Measurements from ENCODE around the gene DOCK7.
"Not testable (repeated sequence)": the region's sequence is repeated elsewhere in the genome, so short reads cannot be mapped to it uniquely, and the experiment has no call there.

Gene DOCK7

DNA sequence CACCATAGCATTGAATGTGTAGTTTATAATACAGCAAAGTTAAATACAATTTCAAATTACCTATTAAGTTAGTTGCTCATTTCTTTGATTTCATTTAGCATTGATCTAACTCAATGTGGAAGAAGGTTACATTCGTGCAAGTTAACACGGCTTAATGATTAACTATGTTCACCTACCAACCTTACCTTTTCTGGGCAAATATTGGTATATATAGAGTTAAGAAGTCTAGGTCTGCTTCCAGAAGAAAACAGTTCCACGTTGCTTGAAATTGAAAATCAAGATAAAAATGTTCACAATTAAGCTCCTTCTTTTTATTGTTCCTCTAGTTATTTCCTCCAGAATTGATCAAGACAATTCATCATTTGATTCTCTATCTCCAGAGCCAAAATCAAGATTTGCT lies 90.9 kb downstream of the DOCK7 start, which contains the start of gene ANGPTL3:
TSS of gene ANGPTL3 (plus strand) at position 240 of the 400 bp plus-strand sequence. CDS start at position 287, 47 bp downstream.
- no peak for DNase-seq

DNA sequence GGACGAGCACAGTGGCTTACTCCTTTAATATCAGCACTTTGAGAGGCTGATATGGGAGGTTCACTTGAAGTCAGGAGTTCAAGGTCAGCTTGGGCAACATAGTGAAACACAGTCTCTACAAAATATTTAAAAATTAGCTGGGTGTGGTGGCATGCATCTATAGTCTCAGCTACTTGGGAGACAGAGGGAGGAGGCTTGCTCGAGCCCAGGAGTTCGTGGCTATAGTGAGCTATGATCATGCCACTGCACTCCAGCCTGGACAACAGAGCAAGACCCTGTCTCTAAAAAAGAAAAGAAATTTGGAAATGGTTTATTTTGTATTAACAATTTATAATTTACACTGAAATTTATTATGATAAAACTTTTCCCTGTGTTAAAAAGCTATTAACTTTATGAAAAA lies 92.5 kb downstream of the DOCK7 start:
- no peak for DNase-seq

DNA sequence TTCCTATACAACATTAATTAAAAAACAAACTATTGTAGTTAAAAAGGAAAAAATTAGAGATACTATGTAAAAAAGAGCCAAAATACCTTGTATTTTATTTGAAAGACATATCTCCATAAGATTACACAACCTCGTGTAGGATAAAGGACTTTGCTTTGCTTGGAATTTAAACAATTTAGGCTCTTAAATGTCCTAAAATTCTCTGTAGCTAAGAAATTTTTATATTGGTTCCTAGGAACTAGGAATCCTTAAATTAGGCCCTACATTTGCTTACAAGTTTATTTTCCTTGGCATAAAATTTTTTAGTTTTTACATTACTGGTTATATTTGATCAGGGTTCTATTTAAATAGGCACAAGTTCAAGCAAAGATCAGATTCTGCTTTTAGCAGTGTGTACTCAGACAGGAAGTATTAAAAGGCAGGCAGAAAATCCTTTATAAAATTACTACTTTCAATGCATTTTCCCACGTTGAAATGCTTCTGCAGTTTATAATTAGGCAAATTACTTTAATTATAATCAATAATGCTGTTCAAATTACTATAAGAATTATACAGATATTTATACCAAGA lies 94.3 kb downstream of the DOCK7 start:
- DNase-seq = no peak

DNA sequence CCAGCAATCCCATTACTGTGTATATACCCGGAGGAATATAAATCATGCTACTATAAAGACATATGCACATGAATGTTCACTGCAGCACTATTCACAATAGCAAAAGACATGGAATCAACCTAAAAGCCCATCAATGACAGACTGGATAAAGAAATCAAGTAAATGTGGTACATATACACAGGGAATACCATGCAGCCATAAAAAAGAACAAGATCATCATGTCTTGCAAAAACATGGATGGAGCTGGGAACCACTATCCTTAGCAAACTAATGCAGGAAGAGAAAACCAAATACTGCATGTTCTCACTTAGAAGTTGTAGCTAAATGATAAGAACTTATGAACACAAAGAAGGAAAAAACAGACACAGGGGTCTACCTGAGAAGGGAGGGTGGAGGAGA lies 97.2 kb downstream of the DOCK7 start:
- no peak for DNase-seq

DNA sequence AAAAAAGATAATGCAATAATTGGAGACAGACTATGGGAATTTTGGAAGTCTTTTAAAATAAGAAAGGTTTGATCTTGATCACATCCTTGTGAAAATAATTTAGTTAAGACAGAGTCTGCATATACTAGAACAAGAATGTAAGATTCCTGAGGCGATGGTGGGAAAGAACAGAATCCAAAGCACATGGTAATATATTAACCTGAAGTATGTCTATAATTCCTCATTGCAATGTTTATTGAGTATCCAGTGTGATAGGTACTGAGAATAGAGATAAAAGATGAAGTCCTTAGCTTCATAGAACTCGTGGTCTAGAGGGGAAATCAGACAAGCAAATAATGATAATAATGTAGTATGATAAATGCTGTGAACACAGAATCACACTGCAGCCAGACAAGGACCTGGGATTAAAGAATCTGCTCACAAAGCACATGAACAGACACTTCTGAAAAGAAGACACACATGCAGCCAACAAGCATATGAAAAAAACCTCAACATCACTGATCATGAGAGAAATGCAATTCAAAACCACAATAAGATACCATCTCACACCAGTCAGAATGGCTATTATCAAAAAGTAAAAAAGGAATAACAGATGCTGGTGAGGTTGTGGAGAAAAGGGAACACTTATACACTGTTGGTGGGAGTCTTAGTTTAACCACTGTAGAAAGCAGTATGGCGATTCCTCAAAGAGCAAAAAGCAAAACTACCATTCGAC lies 97.8 kb downstream of the DOCK7 start:
- no peak for DNase-seq

DNA sequence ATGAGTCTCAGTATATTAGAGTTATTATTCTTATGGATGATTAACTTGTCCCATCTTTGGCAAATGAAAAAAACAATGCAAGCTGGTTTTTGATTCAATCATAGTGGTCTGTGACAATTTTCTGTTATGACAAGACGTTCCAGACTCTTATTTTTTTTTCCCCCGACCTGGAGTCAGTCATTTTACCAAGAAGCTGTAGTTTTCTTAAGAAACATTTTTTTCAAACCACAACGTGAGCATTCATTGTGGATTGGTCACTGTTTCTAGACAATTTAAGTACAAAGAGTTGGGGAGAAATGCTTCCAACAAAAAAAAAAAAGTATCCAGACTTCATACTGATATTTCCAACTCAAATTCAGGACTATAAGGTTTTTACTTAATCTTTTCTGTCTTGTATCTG lies 98.9 kb downstream of the DOCK7 start:
- DNase-seq = no peak

DNA sequence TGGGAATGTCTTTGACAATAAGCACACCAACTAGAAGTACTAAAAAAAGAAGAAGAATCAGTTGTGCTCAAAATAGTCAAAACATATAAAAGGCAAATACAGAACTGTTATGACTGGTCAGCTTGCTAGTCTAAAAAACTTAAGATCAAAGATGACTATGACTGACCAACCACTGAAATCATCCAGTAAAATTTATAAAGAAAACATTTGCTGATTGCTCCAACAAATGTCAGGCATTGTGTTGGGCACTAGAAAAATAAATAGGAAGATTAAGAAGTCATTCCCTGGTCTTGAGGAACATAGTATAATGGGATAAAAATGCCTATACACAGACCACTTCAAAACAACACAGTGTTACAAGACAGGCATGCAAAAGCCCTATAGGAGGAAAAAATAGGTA lies 100.2 kb downstream of the DOCK7 start:
- DNase-seq = no peak

DNA sequence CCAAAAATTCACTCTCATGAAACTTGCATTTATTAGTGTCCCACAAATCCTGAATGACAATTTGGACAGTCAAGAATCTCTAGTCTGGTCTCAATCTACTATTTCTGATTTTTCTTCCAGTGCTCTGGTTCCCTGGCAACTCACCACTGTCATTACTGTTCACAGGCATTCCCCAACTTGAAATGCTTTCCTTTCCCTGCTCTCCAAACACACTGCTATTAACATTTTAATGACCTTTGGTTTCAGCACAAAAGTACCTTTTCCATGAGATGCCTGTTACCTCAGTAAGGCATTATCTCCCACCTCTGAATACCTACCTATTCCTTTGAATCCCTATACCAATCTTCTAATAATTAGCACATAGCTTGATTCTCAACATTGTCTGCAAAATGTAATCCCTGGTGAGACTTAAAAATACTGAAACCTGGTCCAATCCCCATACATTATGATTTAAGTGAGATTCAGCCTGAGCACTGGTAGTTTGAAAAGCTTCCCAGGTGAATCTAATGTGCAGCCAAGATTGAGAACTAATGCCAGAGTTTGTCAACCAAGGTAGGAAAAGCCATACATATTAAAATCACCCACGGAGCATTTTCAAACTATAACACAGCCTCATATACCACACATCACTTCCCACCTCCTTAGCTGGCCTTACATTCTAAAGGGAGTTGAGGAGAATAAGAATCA lies 102.6 kb downstream of the DOCK7 start:
- no peak for DNase-seq

DNA sequence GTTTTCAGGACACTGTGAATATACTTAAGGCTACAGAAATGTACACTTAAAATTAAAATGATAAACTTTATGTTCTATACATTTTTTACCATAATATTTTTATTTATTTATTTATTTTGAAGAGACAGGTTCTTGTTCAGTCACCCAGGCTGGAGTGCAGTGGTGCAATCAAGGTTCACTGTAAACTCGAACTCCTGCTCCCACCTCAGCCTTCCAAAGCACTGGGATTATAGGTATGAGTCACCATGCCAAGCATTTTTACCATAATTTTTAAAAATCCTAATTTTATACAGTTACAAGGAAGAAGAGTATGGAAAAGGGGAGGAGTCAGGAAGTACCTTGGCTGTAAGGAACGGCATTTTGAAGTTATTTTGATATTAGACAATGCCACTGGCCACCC lies 114.5 kb downstream of the DOCK7 start:
- no peak for DNase-seq

DNA sequence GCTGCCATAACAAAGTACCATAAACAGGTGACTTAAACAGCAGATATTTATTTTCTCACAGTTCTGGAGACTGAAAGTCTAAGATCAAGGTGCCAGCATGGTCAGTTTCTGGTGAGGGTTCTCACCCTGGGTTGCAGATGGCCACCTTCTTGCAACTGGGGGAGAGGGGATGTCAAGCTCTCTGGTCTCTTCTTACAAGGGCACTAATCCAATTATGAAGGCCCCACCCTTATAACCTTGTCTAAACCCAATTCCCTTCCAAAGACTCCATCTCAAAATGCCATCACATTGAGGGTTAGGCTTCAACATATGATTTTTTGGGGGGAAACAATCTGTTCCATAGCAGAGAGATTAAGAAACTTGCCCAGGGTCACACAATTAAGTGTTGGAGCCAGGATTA lies 115.7 kb downstream of the DOCK7 start:
- DNase-seq = no peak

DNA sequence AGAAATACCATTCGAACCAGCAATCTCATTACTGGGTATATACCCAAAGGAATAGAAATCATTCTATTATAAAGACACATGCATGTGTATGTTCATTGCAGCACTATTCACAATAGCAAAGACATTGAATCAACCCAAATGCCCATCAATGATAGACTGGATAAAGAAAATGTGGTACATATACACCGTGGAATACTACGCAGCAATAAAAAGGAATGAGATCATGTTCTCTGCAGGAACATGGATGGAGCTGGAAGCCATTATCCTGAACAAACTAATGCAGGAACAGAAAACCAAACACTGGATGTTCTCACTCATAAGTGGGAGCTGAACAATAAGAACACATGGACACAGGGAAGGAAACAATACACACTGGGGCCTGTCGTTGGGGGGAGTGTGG lies 116.7 kb downstream of the DOCK7 start:
- not testable (repeated sequence) for DNase-seq

DNA sequence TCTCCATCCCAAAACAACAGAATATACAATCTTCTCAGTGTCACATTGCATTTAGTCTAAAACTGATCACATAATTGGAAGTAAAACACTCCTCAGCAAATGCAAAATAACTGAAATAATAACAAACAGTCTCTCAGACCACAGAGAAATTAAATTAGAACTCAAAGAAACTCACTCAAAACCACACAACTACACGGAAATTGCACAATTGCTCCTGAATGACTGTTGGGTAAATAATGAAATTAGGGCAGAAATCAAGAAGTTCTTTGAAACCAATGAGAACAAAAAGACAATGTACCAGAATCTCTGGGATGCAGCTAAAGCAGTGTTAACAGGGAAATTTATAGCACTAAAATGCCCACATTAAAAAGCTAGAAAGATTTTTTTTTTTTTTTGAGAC lies 120.3 kb downstream of the DOCK7 start:
- DNase-seq = not testable (repeated sequence)

DNA sequence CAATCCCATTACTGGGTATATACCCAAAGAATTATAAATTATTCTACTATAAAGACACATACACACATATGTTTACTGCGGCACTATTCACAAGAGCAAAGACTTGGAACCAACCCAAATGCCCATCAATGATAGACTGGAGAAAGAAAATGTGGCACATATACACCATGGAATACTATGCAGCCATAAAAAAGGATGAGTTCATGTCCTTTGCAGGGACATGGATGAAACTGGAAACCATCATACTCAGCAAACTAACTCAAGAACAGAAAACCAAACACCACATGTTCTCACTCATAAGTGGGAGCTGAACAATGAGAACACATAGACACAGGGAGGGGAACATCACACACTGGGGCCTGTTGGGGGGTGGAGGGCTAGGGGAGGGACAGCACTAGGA lies 121.0 kb downstream of the DOCK7 start:
- not testable (repeated sequence) for DNase-seq

DNA sequence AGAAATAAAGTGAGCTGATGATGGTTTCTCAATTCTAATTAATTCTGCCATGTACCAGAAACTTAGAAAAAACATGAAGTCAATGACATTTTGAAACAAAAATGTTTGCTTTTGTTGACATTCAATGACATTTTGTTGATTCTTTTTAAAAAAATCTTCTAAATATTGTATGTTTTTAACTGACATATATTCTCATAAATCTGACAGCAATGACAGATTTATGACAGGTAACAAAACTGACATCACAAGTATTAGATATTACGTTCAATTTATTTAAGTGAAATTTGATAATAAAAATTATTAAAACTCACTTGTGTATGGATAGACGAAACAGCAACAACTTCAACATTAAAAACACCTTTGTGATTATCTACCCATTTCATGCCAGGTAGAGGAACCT lies 126.9 kb downstream of the DOCK7 start:
- DNase-seq = no peak

DNA sequence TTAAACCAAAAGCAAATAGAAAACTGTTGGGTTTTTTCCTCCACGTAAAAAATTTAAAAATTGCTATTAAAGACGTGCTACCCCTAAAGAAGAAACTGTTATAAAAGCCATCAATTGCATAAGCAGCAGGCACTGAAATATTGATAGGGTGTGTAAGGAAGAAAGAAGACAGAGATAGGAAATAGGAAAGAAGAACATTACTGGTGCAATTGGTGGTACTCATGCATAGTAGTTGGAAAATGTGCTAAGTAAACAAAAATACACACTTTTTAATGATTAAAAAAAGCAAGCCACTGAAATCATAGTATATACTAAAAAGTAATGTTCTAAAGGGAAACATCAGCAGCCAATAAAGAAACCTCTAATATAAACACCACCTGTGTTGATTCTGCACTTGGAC lies 143.6 kb downstream of the DOCK7 start:
- DNase-seq = no peak

DNA sequence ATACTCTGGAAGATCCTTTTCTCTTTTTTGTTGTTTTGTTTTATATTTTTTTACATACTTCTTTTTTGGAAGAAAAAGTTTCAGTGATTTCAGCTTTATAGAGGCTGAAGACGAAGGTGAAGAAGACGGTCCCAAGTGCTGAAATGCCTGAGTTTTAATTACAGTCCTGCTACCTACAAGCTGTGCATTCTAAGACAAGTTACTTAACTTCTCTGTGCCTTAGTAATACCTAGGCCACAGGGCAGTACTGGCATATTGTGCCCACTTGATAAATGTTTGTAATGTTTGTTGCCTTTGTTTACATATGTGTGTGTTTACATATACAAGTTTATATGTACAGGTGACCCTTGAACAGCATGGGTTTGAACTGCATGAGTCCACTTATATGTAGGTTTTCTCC lies 147.1 kb downstream of the DOCK7 start:
- no peak for DNase-seq

DNA sequence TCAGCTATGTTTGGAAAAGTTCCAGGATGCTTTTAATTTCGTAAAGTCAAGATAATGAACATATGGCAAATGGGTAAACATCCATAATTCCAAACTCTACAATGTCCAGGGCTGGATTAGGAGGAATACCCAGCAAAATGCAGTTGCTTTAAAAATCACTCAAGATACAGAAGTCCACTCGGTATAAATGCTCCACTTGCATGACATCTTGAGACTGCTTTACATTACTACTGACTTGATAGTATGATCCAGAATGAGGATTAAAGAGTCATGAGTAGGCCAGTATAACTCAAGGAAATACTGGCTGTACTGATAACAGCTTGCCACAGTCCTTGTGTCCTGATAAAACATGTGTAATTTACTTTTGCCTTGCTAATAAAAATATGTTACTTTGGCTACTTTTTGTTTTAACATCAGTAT lies 149.1 kb downstream of the DOCK7 start:
- DNase-seq = no peak

DNA sequence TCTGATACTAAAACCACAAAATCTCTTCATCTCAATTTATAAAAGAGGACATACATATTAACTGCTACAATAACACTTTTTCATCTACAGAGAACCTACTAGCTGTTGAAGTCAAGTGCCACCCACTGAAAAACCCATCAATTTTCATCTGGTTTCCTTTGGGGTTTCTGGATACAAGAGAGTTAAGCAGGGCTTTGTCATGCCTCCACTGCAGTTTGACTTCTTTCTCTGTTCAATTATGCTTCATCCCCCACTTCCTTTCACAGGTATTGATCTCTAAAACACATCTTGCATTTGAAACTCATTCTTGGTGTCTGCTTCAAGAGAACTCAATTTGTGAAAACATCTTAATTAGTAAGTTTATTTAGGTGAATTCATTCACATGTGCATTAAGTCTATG lies 151.3 kb downstream of the DOCK7 start:
- DNase-seq = no peak

DNA sequence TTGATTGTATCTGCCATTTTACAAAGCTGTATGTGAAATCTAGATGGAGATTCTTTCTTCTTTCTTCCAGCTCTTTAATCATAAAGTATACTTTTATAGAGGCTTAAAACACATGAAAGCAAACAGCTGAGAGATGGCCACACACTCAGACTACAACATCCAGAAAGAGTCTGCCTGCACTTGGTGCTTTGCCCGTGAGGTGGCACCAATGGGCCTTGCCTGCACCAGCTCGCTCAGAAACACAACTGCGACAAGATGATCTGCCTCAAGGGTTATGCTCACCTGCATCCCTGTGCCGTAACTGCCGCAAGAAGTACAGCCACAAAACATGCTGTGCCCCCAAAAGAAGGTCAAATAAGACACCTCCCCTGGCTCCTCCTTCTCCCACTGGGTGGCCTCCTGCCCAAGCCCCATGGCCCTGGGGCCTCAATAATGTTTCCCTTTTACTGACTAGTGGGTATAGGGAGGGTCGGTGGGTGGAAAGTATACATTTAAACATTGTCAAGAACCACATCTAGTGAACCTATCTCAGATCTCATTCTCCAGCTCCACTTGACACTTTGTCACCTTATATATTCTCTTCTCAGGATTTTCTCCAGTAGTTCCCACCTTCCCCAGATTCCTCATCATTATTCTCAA lies 157.6 kb downstream of the DOCK7 start:
- DNase-seq = peak; percentile 12

DNA sequence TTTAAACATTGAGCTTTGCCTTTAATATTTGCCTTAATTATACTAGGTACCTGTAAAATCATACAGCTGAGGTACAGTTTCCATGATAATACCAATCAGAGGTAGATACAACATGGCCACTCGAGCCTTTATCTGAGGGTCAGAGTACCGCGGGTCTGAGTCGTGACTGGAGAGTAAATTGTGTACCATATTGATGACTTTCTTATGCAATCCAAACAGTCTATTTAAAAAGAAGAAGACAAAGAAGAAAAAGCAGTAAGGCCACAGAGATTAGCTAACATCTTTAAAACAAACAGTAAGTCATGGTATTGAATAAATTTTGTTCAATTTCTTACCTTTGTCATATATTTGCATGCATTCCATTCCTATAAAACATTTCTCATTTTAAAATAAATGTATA lies 159.0 kb downstream of the DOCK7 start:
- no peak for DNase-seq

DNA sequence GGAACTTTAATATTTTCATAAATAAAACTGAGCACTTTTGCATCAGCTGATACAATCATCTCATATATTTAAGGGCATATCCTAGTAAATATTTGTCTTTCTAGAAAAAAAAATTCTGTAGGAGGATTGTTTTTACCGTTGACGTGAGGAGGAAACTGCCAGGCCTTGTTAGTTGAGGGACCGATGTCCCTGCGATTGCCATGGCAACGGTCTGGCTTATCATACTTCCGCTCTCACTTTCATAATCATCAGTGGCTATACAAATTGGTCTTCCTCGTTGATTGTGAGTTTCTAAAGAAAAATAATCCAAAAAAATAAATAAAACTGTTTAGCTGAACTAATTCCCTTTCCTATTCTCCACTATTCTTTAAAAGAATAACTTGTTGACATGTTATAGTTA lies 160.2 kb downstream of the DOCK7 start:
- no peak for DNase-seq

DNA sequence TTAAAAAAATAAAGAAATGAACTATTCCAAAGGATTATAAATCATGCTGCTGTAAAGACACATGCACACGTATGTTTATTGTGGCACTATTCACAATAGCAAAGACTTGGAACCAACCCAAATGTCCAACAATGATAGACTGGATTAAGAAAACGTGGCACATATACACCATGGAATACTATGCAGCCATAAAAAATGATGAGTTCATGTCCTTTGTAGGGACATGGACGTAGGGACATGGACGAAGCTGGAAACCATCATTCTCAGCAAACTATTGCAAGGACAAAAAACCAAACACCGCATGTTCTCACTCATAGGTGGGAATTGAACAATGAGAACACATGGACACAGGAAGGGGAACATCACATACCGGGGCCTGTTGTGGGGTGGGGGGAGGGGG lies 160.8 kb downstream of the DOCK7 start:
- DNase-seq = not testable (repeated sequence)

DNA sequence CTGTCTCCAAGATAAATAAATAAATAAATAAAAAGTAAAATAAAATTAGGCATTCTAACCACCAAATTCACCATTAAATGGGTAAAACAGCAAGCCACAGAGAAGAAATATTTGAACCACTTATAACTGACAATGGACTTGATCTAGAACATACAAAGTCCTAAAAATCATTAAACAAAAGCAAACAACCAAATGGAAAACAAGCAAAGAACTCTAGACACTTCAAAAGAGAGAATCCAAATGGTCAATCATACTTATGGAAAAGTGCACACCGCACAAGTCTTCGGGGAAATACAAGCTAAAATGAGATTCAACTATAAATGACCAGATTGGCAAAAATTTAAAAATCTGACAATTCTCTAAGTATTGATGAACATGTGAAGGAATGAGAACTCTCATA lies 164.3 kb downstream of the DOCK7 start:
- no peak for DNase-seq

DNA sequence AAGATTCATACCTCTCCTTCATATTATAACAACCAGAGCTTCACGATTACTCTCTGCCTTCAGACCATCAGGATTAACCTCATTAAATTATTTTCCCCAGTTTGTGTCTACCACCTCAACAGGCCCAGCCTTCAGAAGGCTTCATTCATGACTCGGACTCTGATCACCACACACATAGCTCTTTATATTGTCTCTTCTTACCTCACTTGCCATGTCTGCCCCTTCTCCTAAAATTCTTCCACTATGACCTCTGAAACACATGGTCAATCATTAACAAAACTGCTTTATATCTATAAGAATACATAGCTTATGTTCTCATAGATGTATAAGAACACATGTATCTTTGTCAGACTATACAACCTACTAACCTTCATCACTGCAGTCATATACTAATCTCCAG lies 171.6 kb downstream of the DOCK7 start:
- DNase-seq = no peak
